Heart left ventricle (tissue), 16 donors: Measurements from ENCODE around the gene TADA3. TPM values are rescaled to one million over a fixed set of nuclear protein-coding genes. Genes with fewer than 3 reads are reported as not detected.
"Not testable (repeated sequence)": the region's sequence is repeated elsewhere in the genome, so short reads cannot be mapped to it uniquely, and the experiment has no call there.

Source experiments
- ATAC-seq, 4 donors: fragments of 200-7000 bp; cut with Tn5 transposase; one replicate each; pipeline ENCODE4 v1.9.1; 2020 to 2022; ENCODE audit warnings: moderate library complexity in 4 of 4, mild to moderate bottlenecking in 3 of 4, moderate number of reproducible peaks in 1 of 4
- DNase-seq, 5 donors: peaks; one replicate each; pipeline ENCODE4 v3.0.0-alpha.2; 2020
- H3K27ac ChIP-seq, 12 donors: fragments of 200-600 bp; sonication (generic) in 4 of 12; one replicate each; pipeline versions ENCODE4 v1.5.0 to v1.8.0; 2016 to 2022; ENCODE audit warnings: mild to moderate bottlenecking in 2 of 12
- H3K27me3 ChIP-seq, 9 donors: fragments of 200-600 bp; sonication (generic) in 2 of 9; one replicate each; pipeline versions ENCODE4 v1.5.1 to v1.8.0; 2016 to 2022; ENCODE audit warnings: mild to moderate bottlenecking in 3 of 9
- H3K36me3 ChIP-seq, 9 donors: fragments of 200-600 bp; sonication (generic) in 2 of 9; one replicate each; pipeline versions ENCODE4 v1.5.0 to v1.8.0; 2018 to 2022; ENCODE audit warnings: mild to moderate bottlenecking in 2 of 9
- H3K4me1 ChIP-seq, 12 donors: fragments of 200-600 bp; sonication (generic) in 4 of 12; one replicate each; pipeline versions ENCODE4 v1.5.0 to v1.8.0; 2016 to 2022; ENCODE audit warnings: mild to moderate bottlenecking in 3 of 12
- H3K4me3 ChIP-seq, 12 donors: fragments of 200-600 bp; sonication (generic) in 4 of 12; one replicate each; pipeline versions ENCODE4 v1.5.0 to v1.8.0; 2017 to 2022; ENCODE audit warnings: mild to moderate bottlenecking in 9 of 12, moderate library complexity in 4 of 12
- H3K9me3 ChIP-seq, 12 donors: fragments of 200-600 bp; sonication (generic) in 4 of 12; one replicate each; pipeline versions ENCODE4 v1.5.0 to v1.8.0; 2016 to 2022; ENCODE audit warnings: mild to moderate bottlenecking in 1 of 12
- POLR2A ChIP-seq, 2 donors: fragments of 450-650 bp; IDR thresholded peaks; one replicate each; pipeline ENCODE4 v1.6.1; 2017; ENCODE audit warnings: antibody characterized with exemption in 2 of 2, mild to moderate bottlenecking in 2 of 2, moderate library complexity in 2 of 2
- WGBS, 4 donors: extraction: QIAGEN DNeasy Blood & Tissue Kit in 2 of 4; methylation state at CpG; one replicate each; pipeline versions ENCODE4 v1.1.5 to v1.1.7; 2013 to 2018; 5-methylcytosine and 5-hydroxymethylcytosine counted together
- intact Hi-C, 10 donors: fragments of 100-400 bp; cut with DNase I; formaldehyde crosslinking; loops; one replicate each; pipeline versions ENCODE4 v1.11.1 to v1.14.2; 2022
- polyA plus RNA-seq, 2 donors: library from polyadenylated mRNA; stranded (reverse); fragments of 200-250 nt; gene quantifications; one replicate each; pipeline ENCODE4 v1.2.3, GENCODE V29; 2013
- total RNA-seq, 9 donors: library from RNA; depleted of rRNA in 2 of 9; stranded (reverse); fragments of >200 nt in 2 of 9; fragmentation: NEBNext Ultra II Directional in 3 of 9; extraction: Animal tissue kit (Norgen Biotek cat#: 25700) in 3 of 9; gene quantifications; one replicate each; pipeline versions ENCODE4 v1.1.0 to v1.2.4, GENCODE V29; 2016 to 2023
- TF ChIP-seq, protein P1 (sequence below), 12 donors: fragments of 200-600 bp; sonication (generic) in 4 of 12; IDR thresholded peaks; one replicate each; pipeline versions ENCODE4 v1.5.0 to v1.8.0; 2018 to 2022; ENCODE audit warnings: antibody characterized with exemption in 12 of 12, mild to moderate bottlenecking in 5 of 12
- donor health status: ischemic (EF 13 %, LVEDD 7.1; RV severe dilation, severe dysfunction).
- donor health status: healthy with polysubstance abuse.
- donor health status: DM: no; HTN: yes; CAD: no.
- donor health status: DM: no; HTN: no; CAD: no.
- donor health status: ischemic (EF 25% LVEDD 6.9; RV normal size, moderate dysfunction).
- donor health status: ischemic (EF 25% LVEDD 5.7; RV mildly dilated, moderate dysfunction).
- donor health status: healthy.
- donor health status: DM: yes; HTN: yes; CAD: no.
- donor health status: ischemic (EF 35%, LVEDD 5.7; RV mildly dilated, moderate dysfunction).
- donor health status: nonischemic (EF 11% LVEDD 7.7; RV severe dilation, severe dysfunction).
- donor health status: DM: yes; HTN: yes; CAD: no.
- donor health status: PGD.
- donor health status: ischemic (EF 29% LVEDD 5.4; RV normal size, mild dysfunction).
- donor health status: nonischemic (EF 23%, LVEDD 6.1; RV moderate dilation, normal function).

TADA3 gene
- total and polyA plus RNA-seq, 11 donors = 32.8 to 61.5 (median 45.9) TPM

DNA sequence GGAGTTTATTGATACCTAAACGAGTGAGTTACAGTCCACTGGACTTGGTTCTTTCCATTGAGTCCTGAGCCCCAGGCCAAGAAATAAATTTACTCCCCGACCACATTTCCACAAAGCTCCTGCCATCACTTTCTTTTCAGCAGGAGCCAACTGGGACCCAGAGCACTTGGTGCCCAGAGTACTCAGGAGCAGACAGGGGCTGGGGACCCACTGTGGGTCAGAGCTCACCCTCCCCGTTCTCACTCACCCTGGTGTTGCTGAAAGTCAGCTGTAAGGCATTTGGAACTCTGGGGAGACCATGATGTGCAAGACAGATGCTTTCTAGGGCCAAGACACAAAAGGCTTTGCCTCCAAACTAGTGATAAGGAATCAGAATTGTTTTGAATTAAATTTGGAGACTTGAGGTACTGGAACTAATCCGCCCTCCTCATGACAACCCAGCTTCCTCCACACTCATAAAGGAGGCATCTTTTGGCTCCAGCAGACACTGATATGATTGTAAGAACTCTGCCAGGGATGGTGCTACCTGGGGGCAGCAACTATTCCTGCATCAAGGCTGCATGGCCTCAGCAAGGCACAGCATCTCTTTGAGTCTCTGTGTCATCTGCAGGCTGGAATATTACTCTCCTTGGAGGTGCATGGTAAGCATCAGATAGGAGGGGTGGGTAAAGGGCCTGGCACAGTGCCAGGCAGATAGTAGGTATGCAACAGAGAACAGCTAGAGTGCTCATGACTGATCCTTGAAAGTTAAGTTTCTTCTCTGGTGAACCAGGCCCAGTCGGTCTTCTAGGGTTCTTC lies 15.2 kb downstream of the TADA3 start:
- no peak for TF ChIP-seq POLR2A (IDR thresholded peaks at IDR 0.05)
- TF ChIP-seq, protein P1, sequence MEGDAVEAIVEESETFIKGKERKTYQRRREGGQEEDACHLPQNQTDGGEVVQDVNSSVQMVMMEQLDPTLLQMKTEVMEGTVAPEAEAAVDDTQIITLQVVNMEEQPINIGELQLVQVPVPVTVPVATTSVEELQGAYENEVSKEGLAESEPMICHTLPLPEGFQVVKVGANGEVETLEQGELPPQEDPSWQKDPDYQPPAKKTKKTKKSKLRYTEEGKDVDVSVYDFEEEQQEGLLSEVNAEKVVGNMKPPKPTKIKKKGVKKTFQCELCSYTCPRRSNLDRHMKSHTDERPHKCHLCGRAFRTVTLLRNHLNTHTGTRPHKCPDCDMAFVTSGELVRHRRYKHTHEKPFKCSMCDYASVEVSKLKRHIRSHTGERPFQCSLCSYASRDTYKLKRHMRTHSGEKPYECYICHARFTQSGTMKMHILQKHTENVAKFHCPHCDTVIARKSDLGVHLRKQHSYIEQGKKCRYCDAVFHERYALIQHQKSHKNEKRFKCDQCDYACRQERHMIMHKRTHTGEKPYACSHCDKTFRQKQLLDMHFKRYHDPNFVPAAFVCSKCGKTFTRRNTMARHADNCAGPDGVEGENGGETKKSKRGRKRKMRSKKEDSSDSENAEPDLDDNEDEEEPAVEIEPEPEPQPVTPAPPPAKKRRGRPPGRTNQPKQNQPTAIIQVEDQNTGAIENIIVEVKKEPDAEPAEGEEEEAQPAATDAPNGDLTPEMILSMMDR (IDR thresholded peaks at IDR 0.05) = no peak
- peaks cover 0 to 27% (median 23%) of the 10 kb centered on the region in 9 donors for H3K36me3 ChIP-seq
- ATAC-seq = no peak

DNA sequence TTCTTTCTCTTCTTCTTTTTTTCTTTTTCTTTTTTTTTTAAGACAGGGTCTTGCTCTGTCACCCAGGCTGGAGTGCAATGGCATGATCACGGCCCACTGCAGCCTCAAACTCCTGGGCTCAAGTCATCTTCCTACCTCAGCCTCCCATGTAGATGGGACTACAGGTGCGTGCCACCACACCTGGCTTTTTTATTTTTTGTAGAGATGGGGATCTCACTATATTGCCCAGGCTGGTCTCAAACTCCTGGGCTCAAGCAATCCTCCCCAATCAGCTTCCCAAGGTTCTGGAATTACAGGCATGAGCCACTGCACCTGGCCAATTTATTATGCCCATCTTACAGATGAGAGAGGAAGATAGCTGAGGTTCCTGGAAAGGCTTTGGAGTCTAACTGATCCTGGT lies 21.3 kb downstream of the TADA3 start:
- Histone ChIP-seq H3K4me1 (peaks cover 0 to 46% (median 31%) of the 10 kb centered on the region in 12 donors), H3K27ac (peak overlapping the region in 9 of 12 donors; percentile 48 to 90 (median 86))
- H3K9me3 ChIP-seq, ATAC-seq, DNase-seq, H3K4me3 ChIP-seq, H3K36me3 ChIP-seq, intact Hi-C loops, H3K27me3 ChIP-seq: not testable (repeated sequence)
- 88 to 97% (median 92%) methylated on average over 2 of the region's 2 CpGs for WGBS, 4 donors

More for the DNA sequence above, 15.2 kb downstream of the TADA3 start:
- peaks cover 0 to 55% (median 0%) of the 10 kb centered on the region in 12 donors for H3K4me1 ChIP-seq
- no peaks in the 10 kb centered on the region for H3K9me3 ChIP-seq
- DNase-seq = no peak
- intact Hi-C loops = no loop called here
- H3K27ac ChIP-seq = no peak overlapping the region
- 70 to 87% (median 85%) methylated on average over 5 of the region's 5 CpGs for WGBS, 4 donors
- H3K27me3 ChIP-seq = no peaks in the 10 kb centered on the region
- no peak overlapping the region for H3K4me3 ChIP-seq

DNA sequence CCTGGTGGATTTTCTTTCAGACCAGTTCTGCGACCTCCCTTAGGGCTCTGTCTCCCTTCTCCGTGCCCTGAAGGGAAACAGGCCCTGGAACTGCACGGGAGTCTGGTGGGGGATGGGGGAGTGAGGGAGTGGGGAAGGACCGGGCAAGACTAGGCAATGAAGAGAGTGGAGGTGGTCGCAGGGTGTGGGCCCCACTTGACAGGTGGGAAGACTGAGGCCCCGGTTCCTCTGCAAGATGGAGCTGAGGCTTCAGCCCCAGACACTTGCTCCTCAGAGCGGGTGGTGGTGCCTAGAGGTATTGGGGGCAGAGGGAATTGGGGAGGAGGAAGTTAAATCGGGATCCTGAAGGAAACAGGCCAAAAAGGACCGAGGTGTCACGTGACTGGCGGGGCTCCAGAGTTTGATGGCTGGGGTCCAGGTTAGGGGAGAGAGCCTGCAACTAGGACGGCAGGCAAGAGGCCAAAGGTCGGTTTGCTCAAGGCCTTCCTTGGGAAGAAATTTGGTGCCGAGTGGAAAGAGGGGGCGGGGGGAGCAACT lies 21.9 kb downstream of the TADA3 start:
- 11 to 18% (median 15%) methylated on average over 15 of the region's 15 CpGs for WGBS, 4 donors
- H3K4me1 ChIP-seq = peaks cover 0 to 46% (median 31%) of the 10 kb centered on the region in 12 donors

DNA sequence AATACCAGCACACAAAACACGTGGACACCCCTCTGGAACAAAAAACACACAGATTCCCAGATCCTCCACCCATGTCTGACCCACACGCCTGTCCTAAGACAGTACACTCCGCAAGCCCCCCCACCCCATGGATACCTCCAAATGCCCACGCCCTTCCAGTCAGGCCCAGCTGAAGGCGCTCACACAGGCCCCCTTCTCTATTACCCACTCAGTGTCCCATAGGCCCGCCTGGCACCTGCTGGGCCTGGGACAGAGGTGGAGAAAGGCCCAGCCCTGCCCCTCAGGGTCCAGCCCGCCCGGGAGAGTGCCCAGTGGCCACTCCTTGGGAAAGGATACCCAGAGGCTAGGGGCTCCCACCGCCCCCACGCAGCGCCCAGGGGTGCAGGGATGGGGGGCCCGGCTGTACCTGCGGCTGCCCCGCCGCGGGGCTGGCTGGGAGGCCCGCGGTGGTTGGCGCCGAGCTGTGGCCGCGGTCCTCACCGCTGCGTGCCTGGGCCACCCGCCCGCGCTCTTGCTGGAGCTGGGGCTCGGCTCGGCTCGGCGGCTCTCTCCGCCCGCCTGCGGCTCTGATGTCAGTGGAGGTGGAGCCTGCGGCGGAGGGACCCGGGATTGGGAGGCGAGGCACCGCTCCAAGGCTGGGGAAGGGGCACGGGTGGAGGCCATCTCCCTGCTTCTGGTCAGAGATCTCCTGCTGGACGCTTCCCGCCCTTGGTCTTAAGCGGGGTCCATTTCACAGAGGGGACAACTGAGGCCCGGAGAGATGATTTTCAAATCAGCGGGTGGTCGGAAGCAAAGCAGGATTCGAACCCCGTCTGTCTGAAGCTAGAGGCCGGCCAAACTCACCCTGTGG lies 22.6 kb downstream of the TADA3 start, which contains the start of gene CAMK1:
CAMK1 (minus strand) TSS at position 522 of the 850 bp plus-strand sequence. CDS start 2,198 bp downstream, outside the sequence.
- intact Hi-C loops = loop anchor here in 2 of 10 donors (1.0 to 2.0 kb wide), 2 partner anchors 19 to 23 kb away; partner anchors contain the start of genes ARPC4 (in 1 of the 2) and TADA3 (in 1 of the 2)
- no peaks in the 10 kb centered on the region for H3K27me3 ChIP-seq
- WGBS, 4 donors = 3 to 22% (median 5%) methylated on average over 11 to 49 of the region's 49 CpGs
- peak within 1 kb of the TSS; percentile 51 to 90 (median 84) for H3K27ac ChIP-seq
- TF ChIP-seq POLR2A (IDR thresholded peaks at IDR 0.05) = peak in 1 of 2 donors; percentile 86
- TF ChIP-seq, protein P1 (IDR thresholded peaks at IDR 0.05) = no peak
- ATAC-seq = peak; percentile 78 to 96 (median 92)
- peak; percentile 85 to 93 (median 88) for DNase-seq
- peak within 1 kb of the TSS; percentile 58 to 96 (median 78) for H3K4me3 ChIP-seq
- H3K36me3 ChIP-seq = peaks cover 0 to 16% (median 4%) of the 10 kb centered on the region in 9 donors
- H3K9me3 ChIP-seq = no peaks in the 10 kb centered on the region
- peaks cover 0 to 46% (median 31%) of the 10 kb centered on the region in 12 donors for H3K4me1 ChIP-seq

More for the DNA sequence above, 21.9 kb downstream of the TADA3 start:
- DNase-seq (peak; percentile 83 to 93 (median 87)), ATAC-seq (peak in 3 of 4 donors; percentile 19 to 45 (median 35))
- TF ChIP-seq POLR2A (IDR thresholded peaks at IDR 0.05) = no peak
- TF ChIP-seq, protein P1 (IDR thresholded peaks at IDR 0.05) = no peak
- intact Hi-C loops = no loop called here
- Histone ChIP-seq H3K27me3 (no peaks in the 10 kb centered on the region), H3K4me3 (peak overlapping the region; percentile 58 to 96 (median 78)), H3K36me3 (peaks cover 0 to 12% (median 0%) of the 10 kb centered on the region in 9 donors), H3K27ac (peak overlapping the region; percentile 51 to 90 (median 84)), H3K9me3 (no peaks in the 10 kb centered on the region)
